ENCODE results near the gene NKX2-4.

NKX2-4 gene

DNA sequence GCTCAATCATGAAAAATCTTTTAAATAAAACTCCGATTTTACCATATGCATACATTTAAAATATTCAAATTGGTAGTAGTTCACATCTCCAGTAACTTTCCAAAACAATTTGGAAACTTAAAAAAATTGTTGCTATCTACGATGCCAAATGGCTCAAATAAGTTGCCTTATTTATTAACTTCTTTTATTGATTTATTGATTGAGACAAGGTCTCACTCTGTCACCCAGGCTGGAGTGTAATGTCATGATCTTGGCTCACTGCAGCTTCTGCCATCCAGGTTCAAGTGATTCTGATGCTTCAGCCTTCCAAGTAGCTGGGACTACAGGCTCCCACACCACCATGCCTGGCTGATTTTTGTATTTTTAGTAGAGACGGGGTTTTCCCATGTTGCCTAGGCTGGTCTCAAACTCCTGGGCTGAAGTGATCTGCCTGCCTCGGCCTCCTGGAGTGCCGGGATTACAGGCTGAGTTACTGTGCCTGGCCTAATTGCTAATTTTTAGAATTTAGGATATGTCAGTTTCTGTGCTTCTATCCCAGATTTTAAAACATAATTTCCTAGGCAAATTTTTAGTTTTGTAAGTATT, 12.9 kb downstream of the NKX2-4 start:
- DNase-seq = no peak
- no peaks in the 10 kb centered on the region for H3K9me3 ChIP-seq (replicated peaks; ENCODE audit: insufficient read depth, low read length)
- no peaks in the 10 kb centered on the region for H3K9me2 ChIP-seq (replicated peaks; ENCODE audit: insufficient read depth, low read length)
- H3K27ac ChIP-seq (ENCODE audit: low read length) = no peak overlapping the region
- no peak overlapping the region for H3K4me2 ChIP-seq (ENCODE audit: low read depth, low read length)
- no peaks in the 10 kb centered on the region for H3K4me1 ChIP-seq (ENCODE audit: low read length)
- no peak overlapping the region for H3K4me3 ChIP-seq (ENCODE audit: low read length)
- no peaks in the 10 kb centered on the region for H4K20me1 ChIP-seq (ENCODE audit: insufficient read depth, low read length)
- H3K36me3 ChIP-seq (replicated peaks; ENCODE audit: insufficient read depth, low read length) = no peaks in the 10 kb centered on the region
- H2AFZ ChIP-seq (ENCODE audit: low read length) = no peak overlapping the region
- H3K27me3 ChIP-seq (replicated peaks; ENCODE audit: insufficient read depth, low read length) = no peaks in the 10 kb centered on the region
- no peaks in the 10 kb centered on the region for H3K79me2 ChIP-seq (ENCODE audit: low read length)
- no peak for TF ChIP-seq EZH2 (optimal IDR thresholded peaks at IDR 0.05; ENCODE audit: low read depth, low read length)
- TF ChIP-seq, protein P1, sequence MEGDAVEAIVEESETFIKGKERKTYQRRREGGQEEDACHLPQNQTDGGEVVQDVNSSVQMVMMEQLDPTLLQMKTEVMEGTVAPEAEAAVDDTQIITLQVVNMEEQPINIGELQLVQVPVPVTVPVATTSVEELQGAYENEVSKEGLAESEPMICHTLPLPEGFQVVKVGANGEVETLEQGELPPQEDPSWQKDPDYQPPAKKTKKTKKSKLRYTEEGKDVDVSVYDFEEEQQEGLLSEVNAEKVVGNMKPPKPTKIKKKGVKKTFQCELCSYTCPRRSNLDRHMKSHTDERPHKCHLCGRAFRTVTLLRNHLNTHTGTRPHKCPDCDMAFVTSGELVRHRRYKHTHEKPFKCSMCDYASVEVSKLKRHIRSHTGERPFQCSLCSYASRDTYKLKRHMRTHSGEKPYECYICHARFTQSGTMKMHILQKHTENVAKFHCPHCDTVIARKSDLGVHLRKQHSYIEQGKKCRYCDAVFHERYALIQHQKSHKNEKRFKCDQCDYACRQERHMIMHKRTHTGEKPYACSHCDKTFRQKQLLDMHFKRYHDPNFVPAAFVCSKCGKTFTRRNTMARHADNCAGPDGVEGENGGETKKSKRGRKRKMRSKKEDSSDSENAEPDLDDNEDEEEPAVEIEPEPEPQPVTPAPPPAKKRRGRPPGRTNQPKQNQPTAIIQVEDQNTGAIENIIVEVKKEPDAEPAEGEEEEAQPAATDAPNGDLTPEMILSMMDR (IDR thresholded peaks at IDR 0.05; ENCODE audit: low read length) = no peak
- TF ChIP-seq EZH2phosphoT487 (IDR thresholded peaks at IDR 0.05; ENCODE audit: low read length) = no peak
- H3F3A ChIP-seq (ENCODE audit: insufficient read depth, low read length) = no peaks in the 10 kb centered on the region
- H3K9ac ChIP-seq (ENCODE audit: low read length) = no peak overlapping the region

DNA sequence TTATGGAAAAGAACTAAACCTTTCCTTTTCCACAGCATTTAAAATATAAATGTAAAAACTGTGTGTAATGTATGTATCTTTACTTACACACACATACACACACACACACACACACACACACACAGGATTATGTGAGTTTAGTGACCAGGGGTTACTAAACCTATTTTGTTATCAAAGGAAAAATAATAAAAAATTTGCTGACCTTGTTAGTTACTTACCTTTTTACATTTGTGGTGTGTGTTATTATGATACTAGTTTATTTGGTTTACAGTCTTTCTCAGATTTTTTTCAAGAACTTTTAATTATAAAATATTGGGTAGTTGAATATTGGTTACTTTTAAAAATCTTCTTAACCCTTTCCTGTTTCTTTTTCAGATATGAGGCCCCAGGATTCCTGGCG, 15.7 kb downstream of the NKX2-4 start:
- Histone ChIP-seq H3K79me2 (ENCODE audit: low read length) (peaks cover 6% of the 10 kb centered on the region; the same call in 1 of the 2 replicates), H3K36me3 (replicated peaks; ENCODE audit: insufficient read depth, low read length) (no peaks in the 10 kb centered on the region), H3K9me3 (replicated peaks; ENCODE audit: insufficient read depth, low read length) (no peaks in the 10 kb centered on the region), H3K27ac (ENCODE audit: low read length) (no peak overlapping the region), H3K9ac (ENCODE audit: low read length) (no peak overlapping the region), H3K4me3 (ENCODE audit: low read length) (no peak overlapping the region), H3K27me3 (replicated peaks; ENCODE audit: insufficient read depth, low read length) (no peaks in the 10 kb centered on the region), H3F3A (ENCODE audit: insufficient read depth, low read length) (no peaks in the 10 kb centered on the region), H3K4me2 (ENCODE audit: low read depth, low read length) (no peak overlapping the region), H4K20me1 (ENCODE audit: insufficient read depth, low read length) (no peaks in the 10 kb centered on the region), H3K9me2 (replicated peaks; ENCODE audit: insufficient read depth, low read length) (no peaks in the 10 kb centered on the region), H2AFZ (ENCODE audit: low read length) (no peak overlapping the region), H3K4me1 (ENCODE audit: low read length) (no peaks in the 10 kb centered on the region)
- no peak for DNase-seq
- TF ChIP-seq, protein P1 (IDR thresholded peaks at IDR 0.05; ENCODE audit: low read length) = no peak
- TF ChIP-seq EZH2phosphoT487 (IDR thresholded peaks at IDR 0.05; ENCODE audit: low read length) (no peak), EZH2 (optimal IDR thresholded peaks at IDR 0.05; ENCODE audit: low read depth, low read length) (no peak)

DNA sequence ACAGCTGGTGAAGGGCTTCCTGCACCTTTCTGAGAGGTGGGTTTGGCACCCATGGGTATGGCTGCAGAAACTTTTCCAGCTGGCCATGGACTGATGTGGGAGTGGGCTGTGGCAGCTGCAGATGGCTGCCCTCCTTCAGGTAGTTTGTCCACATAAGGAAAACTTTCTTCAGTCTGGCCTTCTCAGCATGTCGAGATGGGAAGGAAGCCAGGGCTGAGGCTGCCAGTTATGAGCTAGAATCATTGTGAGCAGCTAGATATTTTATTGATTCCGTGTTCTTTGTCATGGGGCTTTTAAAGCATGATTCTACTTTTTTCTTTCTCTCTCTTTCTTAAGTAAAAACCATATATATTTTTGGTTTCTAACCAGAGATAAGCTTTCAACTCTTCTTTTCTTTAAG, 16.6 kb downstream of the NKX2-4 start:
- no peak for DNase-seq
- Histone ChIP-seq H3K4me3 (ENCODE audit: low read length) (no peak overlapping the region), H4K20me1 (ENCODE audit: insufficient read depth, low read length) (no peaks in the 10 kb centered on the region), H3K9me3 (replicated peaks; ENCODE audit: insufficient read depth, low read length) (no peaks in the 10 kb centered on the region), H2AFZ (ENCODE audit: low read length) (no peak overlapping the region), H3K4me2 (ENCODE audit: low read depth, low read length) (no peak overlapping the region), H3K9me2 (replicated peaks; ENCODE audit: insufficient read depth, low read length) (no peaks in the 10 kb centered on the region), H3K4me1 (ENCODE audit: low read length) (no peaks in the 10 kb centered on the region), H3K27ac (ENCODE audit: low read length) (no peak overlapping the region), H3K36me3 (replicated peaks; ENCODE audit: insufficient read depth, low read length) (no peaks in the 10 kb centered on the region), H3K9ac (ENCODE audit: low read length) (no peak overlapping the region), H3K27me3 (replicated peaks; ENCODE audit: insufficient read depth, low read length) (no peaks in the 10 kb centered on the region), H3F3A (ENCODE audit: insufficient read depth, low read length) (no peaks in the 10 kb centered on the region), H3K79me2 (ENCODE audit: low read length) (peaks cover 6% of the 10 kb centered on the region; the same call in 1 of the 2 replicates)
- TF ChIP-seq, protein P1 (IDR thresholded peaks at IDR 0.05; ENCODE audit: low read length) = no peak
- TF ChIP-seq EZH2phosphoT487 (IDR thresholded peaks at IDR 0.05; ENCODE audit: low read length) = no peak
- no peak for TF ChIP-seq EZH2 (optimal IDR thresholded peaks at IDR 0.05; ENCODE audit: low read depth, low read length)
